Neural cell (in vitro differentiated cells): Measurements from ENCODE around the gene CAMSAP3.

Source experiments
- EP300 ChIP-seq: fragments of 450-650 bp; conservative IDR thresholded peaks from 2 replicates; pipeline ENCODE4 v1.6.1; 2014; ENCODE audit warnings: antibody characterized with exemption, mild to moderate bottlenecking, moderate library complexity; ENCODE audit not compliant: poor library complexity, severe bottlenecking
- EZH2 ChIP-seq: fragments of 200-600, 300-800 bp; shearing (Covaris generic), sonication (generic); IDR thresholded peaks from 2 replicates; pipeline ENCODE4 v1.6.1; 2014; ENCODE audit warnings: antibody characterized with exemption, low read length, borderline replicate concordance, mild to moderate bottlenecking; ENCODE audit not compliant: insufficient read depth, poor library complexity, severe bottlenecking
- RAD21 ChIP-seq: fragments of 450-650 bp; conservative IDR thresholded peaks from 2 replicates; pipeline ENCODE4 v1.6.1; 2014; ENCODE audit warnings: antibody characterized with exemption, mild to moderate bottlenecking, moderate library complexity
- TF ChIP-seq, protein P1 (sequence below): fragments of 450-650 bp; IDR thresholded peaks from 2 replicates; pipeline ENCODE4 v1.5.1; 2014; ENCODE audit warnings: antibody characterized with exemption, mild to moderate bottlenecking, moderate library complexity; ENCODE audit not compliant: poor library complexity, severe bottlenecking
- TF ChIP-seq, protein P2 (sequence below): IDR thresholded peaks from 2 replicates; pipeline ENCODE4 v1.6.1; 2012; ENCODE audit warnings: borderline replicate concordance

DNA sequence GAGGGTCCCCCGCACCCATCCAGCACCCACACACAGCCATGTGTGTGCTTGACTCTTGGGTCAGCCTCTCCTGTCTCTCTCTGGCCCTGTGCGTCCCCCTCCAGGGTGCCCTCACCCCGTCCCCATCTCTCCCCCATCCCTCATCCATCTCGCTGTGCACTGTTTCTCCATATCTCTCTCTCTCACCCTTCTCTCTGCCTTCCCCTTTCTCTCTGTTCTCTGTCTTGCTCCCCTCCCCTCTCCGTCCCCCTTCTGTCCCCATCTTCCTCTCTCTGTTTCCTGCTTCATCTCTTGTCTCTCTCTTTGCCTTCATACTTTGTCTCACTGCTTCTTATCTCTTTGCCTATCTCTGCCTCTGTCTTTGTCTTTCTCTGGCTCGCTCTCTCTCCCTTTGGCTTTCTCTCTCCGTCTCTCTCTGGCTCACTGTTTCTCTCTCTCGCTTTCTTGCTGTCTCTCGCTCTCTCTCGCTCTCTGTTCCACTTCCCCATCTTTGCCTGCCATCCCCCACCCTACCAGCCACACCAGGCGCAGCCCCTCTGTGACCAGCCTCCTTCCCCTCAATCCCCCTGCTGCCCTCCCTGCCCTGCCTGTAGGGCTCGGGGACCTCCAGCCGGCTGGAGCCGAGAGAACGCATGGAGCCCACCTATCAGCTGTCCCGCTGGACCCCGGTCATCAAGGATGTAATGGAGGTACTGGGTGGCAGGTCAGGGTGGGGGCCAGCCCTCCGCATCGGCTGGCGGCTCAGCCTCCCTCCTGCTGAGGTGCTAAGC, 50.2 kb downstream of the CAMSAP3 start:
- TF ChIP-seq, protein P1, sequence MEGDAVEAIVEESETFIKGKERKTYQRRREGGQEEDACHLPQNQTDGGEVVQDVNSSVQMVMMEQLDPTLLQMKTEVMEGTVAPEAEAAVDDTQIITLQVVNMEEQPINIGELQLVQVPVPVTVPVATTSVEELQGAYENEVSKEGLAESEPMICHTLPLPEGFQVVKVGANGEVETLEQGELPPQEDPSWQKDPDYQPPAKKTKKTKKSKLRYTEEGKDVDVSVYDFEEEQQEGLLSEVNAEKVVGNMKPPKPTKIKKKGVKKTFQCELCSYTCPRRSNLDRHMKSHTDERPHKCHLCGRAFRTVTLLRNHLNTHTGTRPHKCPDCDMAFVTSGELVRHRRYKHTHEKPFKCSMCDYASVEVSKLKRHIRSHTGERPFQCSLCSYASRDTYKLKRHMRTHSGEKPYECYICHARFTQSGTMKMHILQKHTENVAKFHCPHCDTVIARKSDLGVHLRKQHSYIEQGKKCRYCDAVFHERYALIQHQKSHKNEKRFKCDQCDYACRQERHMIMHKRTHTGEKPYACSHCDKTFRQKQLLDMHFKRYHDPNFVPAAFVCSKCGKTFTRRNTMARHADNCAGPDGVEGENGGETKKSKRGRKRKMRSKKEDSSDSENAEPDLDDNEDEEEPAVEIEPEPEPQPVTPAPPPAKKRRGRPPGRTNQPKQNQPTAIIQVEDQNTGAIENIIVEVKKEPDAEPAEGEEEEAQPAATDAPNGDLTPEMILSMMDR, result no peak
- TF ChIP-seq, protein P2, sequence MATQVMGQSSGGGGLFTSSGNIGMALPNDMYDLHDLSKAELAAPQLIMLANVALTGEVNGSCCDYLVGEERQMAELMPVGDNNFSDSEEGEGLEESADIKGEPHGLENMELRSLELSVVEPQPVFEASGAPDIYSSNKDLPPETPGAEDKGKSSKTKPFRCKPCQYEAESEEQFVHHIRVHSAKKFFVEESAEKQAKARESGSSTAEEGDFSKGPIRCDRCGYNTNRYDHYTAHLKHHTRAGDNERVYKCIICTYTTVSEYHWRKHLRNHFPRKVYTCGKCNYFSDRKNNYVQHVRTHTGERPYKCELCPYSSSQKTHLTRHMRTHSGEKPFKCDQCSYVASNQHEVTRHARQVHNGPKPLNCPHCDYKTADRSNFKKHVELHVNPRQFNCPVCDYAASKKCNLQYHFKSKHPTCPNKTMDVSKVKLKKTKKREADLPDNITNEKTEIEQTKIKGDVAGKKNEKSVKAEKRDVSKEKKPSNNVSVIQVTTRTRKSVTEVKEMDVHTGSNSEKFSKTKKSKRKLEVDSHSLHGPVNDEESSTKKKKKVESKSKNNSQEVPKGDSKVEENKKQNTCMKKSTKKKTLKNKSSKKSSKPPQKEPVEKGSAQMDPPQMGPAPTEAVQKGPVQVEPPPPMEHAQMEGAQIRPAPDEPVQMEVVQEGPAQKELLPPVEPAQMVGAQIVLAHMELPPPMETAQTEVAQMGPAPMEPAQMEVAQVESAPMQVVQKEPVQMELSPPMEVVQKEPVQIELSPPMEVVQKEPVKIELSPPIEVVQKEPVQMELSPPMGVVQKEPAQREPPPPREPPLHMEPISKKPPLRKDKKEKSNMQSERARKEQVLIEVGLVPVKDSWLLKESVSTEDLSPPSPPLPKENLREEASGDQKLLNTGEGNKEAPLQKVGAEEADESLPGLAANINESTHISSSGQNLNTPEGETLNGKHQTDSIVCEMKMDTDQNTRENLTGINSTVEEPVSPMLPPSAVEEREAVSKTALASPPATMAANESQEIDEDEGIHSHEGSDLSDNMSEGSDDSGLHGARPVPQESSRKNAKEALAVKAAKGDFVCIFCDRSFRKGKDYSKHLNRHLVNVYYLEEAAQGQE, result no peak
- TF ChIP-seq EP300, result no peak
- TF ChIP-seq RAD21, result no peak
- TF ChIP-seq EZH2, result no peak
